ENCODE measurements around the gene ITPR1.
"Not testable (repeated sequence)": the region's sequence is repeated elsewhere in the genome, so short reads cannot be mapped to it uniquely, and the experiment has no call there.

ITPR1 gene

DNA sequence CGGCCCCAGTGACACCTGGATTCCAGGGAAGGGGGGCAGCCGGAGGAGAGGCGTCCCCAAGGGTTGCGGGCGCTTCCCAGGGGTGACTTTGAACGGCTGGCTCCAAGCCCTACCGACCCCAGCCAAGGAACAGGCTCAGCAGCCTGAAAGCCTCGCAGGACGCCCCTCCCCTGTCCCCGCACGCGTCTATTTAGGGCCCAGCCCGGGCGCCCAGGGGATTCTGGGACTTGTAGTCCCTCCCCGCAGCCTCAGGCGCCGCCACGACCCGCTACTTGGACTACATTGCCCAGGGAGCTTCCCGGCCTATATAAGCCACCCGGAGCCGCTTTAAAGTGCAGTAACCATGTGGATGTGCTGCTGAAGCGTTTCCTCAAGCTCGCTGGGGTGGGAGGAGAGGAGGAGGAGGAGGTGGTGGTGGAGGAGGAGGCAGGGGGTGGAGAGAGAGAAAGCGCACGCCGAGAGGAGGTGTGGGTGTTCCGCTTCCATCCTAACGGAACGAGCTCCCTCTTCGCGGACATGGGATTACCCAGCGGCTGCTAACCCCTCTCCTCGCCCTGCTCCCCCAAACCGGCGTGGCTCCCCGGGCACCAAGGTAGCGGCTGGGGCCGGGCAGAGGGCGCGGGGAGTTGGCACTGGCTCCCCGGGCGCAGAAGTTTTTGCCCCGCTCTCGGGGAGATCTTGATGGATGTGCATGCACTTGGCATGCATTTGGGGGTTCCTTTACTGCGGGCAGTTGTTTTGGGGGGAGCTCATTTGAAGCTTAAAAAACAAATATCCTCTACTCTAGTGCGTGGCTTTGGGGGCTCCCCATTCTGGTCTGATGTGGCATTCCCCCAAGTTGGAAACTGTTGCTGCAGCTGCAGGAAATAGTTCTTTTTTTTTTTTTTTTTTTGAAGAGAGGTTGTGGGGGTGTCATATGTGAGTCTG is at the start of gene ITPR1:
TSS of gene ITPR1 (plus strand) at position 335 of the 927 bp plus-strand sequence. CDS start 23,144 bp downstream, outside the sequence.
- DNase-seq: peak; percentile 96 to 98

DNA sequence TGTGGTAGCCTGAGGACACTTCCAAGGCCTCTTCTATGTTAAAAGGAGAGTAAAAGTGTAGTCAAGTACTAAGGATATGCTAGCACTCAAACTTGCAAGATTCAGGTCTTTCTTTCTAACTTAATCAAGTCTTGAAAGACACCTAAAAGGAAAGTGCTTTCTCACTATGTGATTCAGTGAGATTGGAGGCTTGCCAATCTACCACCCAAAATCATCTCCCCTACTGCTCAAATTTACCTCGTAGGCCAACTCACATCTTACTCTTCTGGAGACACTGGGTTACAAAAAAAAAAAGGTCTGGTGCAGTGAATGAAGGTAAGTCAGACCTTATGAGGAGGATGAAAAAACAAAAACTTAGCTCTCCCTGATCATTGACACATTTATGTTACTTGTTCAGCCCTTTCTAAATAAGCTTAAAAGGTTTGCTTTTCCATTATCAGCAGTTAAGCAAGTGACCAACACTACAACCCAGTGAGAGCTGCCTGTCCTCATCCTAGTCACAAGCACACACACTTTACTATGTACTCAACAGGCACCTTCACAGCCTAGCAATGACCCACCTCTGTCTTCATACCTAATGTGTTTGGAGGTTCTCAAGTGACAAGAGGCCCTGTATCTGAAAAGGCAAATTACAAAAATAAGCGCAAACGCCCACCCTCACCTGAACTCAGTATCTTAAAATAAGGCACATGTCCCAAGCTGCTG is 45.7 kb upstream of the ITPR1 start:
- DNase-seq: no peak

DNA sequence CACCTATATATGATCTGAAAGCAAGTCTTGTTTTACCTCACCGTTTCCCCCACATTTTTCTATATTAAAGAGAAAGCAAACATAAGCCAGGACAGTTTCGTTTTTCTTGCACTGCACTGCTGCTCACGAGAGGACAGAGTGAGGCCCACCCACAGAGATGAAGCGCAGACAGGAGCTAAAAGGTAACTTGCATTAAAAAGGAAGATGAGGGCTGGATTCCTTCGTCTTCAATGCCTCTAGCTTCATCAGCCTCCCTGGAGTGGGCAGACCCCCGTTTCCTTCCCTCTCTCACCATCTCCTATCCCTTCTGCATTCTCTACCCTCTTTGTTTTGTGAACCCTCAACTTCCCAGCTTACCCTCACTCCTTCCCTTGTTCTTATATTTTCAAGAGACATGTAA is 45.0 kb upstream of the ITPR1 start:
- no peak for DNase-seq

DNA sequence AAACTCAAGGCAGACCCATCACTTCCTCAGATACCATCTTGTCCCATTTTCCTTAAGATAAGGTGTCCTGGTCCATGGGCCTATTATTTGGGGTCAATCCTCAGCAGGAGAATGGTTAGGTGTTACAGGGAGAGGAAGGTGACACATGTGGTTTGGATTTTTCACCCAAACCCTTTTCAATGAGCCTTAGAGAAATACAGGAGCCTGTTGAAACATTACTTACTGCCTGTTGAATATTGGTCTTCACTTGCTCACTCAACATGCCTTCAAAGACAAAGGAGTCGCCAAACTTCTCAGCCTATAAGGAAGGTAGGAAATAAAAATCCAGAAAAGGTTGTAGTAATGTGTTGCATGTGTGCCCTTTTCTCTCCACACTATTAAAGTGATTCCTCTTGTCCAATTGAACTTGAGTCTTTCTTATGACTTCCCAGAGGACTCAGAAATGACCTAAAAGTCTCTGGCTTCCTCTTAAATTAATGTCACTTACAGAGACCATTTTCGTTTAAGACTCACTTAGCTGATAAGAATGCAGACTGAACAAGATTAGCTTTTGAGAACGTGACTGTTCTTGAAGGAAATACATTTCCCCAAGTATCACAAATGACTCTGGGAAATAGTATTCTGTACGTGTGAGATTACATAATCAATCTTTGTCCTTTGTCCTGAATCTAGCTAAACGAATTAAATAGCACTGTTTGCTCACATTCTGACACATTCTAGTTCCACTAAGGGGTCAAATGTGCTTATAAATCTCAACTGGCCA is 43.9 kb upstream of the ITPR1 start:
- DNase-seq: no peak

DNA sequence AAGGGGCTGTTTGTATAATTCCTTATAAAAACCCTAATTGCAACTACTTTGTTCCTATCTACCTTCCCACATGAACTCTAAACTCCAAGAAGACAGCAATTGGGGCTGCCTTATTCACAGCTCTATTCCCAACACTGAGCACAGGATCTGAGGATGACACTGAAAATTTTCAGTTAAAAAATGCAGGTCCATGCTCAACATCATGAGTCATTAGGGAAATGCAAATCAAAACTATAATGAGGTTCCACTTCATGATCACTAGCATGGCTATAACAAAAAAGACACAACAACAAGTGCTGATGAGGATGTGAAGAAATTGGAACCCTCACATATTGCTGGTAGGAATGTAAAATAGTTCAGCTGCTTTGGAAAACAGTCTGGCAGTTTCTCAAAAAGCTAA is 39.0 kb upstream of the ITPR1 start:
- DNase-seq: no peak

DNA sequence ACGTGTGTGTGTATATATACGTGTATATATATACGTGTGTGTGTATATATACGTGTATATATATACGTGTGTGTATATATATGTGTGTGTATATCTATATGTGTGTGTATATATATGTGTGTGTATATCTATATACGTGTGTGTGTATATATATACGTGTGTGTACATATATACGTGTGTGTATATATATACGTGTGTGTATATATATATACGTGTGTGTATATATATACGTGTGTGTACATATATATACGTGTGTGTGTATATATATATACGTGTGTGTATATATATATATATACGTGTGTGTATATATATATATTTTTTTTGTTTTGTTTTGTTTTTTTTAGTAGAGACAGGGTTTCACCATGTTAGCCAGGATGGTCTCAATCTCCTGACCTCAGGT is 36.4 kb upstream of the ITPR1 start:
- DNase-seq: not testable (repeated sequence)

DNA sequence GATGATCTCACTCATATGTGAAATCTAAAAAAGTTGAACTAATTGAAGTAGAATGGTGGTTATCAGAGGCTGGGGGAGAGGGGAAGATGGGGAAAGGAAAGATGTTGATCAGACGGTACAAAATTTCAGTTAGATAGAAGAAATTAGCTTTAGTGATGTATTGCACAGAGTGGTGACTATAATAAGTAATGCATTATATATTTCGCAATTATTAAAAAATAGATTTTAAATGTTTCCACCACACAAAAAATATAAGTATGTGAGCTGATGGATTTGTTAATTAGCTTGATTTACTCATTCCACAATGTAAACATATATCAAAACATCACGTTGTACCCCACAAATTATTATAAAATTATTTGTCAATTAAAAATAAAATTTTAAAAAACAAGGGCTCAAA is 34.2 kb upstream of the ITPR1 start:
- DNase-seq: no peak

DNA sequence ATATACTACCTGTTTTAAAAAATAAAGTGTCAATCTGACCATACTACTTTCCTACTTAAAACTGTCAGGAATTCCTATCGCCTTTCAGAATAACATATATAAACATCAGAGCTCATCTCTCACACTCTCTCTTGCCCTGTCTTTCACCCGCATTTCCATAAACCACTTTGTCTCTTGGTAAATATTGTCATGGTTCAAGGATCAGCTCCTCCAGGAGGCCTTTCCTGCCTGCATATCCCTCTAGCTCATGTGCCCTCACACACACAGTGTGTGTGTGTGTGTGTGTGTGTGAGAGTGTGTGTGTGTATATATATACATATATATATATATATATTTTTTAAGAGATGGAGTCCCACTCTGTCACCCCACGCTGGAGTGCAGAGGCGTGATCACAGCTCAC is 32.8 kb upstream of the ITPR1 start:
- DNase-seq: no peak

DNA sequence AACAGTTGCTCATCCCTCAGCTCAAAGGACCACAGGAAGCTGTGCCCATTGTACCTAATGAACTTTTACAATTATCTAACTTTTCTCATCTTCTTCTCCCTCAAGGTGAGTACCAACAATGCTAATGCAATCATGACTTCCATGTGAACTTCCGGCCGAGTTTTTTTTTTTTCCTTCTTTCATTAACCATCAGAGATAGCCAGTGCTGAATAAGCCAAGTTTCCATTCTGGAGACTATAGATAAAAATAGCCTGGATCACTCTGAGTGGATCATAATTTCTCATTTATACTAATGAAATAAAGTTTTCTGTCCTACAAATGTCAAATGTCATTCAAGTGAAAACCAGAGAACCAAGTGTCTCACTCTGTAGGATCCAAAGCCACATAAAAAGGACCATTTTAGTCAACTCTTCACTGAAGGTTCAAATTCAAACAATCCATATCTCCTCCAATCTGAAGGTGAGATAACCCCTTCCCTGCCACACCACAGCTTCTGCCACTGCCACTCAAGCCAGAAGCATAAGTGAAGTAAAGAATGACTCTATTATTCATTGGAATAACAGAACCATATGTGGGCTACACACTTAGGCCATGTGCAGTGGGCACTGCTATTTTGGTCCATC is 31.6 kb upstream of the ITPR1 start:
- no peak for DNase-seq

DNA sequence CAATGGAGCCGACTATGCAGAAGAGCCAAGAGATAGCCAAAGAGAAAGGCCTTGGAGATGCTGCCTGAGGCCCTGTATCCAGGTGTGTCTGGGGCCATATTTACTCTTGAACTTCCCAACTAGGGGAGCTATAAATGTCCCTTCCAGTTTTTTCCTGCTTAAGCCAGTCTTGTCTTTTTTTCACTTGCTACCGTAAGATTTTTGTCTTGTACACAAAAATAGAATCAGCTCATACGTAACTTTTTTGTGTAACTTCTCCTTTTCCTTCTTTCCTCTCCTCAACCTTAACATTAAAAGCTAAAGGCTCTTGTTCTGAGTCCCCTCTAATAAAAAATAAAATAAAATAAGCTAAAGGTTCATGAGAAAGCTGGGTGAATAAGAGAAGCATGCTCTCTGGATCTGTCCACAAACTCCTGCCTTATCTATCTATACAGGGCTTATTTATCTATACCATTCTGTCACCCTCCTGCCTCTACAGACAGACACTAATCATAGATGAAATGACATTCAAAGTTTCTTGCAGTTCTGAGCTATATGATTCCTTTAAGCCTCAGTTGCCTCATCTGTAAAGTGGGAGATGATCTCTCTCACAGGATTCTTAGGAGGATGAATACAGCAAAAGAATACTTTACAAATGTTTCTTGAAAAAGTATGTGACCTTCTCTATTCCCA is 30.6 kb upstream of the ITPR1 start:
- DNase-seq: no peak

DNA sequence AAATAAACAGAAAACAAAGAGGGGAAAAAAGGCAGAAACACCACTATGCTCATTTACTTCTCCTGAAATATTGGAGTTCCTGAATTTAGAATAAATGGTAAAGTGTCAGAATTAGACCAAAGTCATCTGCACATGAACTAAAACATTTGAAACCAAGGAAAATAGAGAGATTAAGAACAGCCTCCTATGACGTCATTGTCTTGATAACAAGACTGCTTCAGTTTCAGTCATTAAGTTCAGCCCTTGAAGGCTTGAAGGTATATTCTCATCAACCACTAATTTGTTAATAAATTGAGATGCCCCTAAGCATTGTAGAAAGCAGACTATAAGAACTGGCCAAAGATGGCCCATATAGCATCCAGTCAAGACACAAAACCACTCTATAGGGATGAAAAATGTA is 28.6 kb upstream of the ITPR1 start:
- no peak for DNase-seq

DNA sequence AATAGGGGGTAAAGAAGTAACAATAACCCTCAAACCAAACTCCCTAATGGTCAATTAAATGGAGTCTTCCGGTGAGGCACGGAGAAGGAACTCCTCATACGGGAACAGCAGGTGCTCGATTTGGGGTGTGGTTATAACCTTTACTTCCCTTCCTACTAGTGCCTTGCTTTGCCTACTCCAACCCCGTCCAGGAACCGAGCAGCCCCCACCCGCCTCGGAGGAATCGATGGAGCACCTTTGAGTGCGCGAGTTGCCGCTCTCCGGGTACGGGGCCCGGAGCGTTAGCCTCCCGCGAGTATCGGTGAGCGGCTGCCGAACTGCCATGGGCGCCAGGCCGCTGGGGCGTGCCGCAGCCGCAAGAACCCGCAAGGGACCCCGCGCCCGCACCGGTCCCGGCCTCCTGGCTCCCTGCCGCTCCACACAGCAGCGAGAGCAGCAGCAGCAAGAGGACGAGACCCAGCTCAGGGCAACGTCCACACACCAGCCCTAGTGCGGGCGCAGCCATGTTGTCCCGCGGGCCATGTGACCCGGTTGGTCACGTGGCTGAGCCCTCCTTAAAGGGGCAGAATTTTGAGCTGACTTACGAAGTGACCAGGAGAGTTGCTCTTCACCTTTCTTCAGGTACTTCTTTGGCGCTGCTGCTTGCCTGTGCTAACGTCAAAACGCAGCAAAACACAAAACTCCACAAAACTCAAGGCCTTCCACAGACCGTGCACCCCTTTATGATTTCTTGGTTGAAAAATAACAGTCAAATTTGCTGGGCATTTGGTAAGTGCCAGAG is 26.2 kb upstream of the ITPR1 start, which contains the start of gene SUMF1:
TSS of gene SUMF1 (minus strand) at position 529 of the 781 bp plus-strand sequence. CDS start at position 505, 24 bp downstream.
- DNase-seq: peak; percentile 35 to 79

DNA sequence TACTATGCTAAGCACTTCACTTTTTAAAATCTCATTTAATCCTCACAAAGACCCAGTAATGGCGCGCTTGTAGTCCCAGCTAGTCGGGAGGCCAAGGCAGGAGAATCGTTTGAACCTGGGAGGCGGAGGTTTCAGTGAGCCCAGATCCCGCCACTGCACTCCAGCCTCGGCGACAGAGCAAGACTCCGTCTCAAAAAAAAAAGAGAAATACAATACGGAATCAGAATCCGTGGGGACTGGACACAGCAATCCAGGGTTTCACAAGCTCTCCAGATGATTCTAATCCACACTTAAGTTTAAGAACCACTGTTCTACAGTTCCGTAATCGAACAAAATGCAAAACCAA is 25.7 kb upstream of the ITPR1 start:
- DNase-seq: no peak

DNA sequence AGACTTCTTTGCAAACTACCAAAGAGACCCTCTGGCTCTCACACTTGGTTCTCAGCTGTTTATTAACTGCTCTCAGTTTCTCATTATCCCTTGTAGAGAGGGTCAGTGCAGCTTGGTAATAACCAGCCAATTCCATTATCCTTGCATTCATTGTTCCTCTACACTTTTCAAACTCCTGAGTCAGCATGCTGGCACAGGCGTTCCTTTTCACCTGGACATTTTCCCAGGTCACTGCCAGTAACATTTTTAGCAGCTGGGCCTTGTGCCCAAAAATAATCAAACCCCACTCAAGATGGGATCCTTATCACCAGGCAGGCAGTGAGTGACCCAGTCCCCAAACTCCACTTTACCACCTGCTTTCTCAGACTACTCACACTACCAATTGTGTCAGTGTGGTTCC is 21.2 kb upstream of the ITPR1 start:
- no peak for DNase-seq

DNA sequence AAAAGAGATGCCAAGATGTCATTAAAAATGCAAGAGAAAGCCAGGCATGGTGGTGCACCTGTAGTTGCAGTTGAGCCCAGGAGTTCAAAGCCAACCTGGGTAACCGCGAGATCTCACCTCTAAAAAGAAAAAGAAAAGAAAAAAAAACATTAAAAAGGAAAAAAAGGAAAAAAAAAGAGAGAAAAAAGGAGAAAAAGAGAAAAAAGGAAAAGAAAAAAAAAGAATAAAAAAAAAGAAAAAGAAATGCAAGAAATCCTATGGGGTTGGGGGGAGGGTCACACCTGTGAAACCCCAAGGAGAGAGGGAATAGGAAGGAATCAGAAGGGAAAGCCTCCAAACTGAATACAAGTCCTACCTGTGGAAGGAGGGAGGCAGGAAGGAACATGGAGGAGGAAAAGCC is 20.8 kb upstream of the ITPR1 start:
- DNase-seq: no peak

DNA sequence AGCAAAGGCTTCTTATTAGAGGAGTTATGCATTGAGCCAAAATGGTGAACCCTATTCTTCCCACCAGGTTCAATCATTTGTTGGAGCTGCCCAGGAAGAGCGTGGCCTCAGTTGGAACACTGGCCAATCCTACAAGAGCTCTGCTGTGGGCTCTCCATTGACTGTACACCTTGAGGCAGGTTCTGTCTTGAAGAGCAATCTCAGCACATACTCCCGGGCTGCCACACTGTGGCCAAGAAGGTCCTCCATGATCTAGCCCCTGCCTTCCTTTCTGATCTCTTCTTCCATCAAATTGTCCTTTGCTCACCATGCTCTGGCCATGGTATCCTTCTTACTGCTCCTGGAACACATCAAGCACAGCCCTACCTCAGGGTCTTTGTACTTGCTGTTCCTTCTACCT is 20.4 kb upstream of the ITPR1 start:
- DNase-seq: no peak

DNA sequence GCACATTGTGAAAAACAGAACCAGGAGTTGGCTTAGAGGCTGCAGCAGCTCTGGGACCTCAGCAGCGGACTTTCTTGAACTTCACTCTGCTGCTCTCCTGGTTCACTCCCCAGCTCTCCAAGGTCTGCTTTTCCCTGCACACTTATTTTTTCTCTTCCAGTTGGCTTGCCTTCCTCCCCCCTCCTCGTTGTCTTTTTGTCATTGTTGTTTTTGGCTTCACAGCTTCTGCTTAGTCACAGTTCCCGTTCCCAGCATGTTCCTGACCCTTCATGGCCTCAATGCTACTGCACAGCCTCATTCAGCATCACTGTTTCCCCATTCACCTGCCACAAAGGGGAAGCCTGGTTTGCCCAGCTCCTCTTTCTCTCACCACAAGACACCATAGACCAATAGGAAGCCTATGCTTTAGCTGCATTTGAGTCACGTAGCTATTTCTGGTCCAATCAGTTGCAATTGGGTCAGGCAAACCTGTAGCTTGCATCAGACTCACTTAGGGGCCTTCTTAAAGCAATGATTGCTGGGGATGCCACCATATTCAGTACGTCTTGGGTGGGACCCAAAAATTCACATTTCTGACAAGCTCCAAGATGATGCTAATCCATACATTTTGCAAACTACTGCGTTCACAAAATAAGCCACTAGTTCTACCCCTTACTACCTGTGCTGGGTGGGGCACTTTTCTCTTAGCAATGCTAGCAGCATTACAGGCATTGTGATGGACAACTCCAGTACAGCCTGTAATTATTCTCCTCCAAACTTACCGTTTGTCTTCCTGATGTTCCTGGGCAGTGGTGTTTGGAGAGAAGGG is 18.3 kb upstream of the ITPR1 start:
- peak in 1 of 2 experiments; percentile 13 for DNase-seq

DNA sequence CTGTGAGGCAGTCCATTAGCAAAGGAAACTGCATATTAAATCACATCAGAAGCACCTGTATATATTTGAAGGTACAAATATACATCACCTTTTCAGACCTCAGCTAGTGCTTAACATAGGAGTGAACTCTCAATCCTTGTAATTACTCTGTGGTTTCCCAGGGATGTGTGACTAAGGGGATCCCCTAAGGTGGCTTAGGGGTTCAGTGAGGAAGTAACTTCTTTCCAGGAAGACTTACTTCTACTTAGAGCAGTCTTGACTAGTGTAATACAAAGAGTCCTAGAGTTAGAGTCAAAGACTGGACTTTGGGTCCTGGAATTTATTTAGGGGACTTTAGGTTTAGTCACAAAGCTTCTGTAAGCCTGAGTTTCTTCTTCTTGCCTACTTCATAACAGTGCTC is 17.3 kb upstream of the ITPR1 start:
- DNase-seq: no peak

DNA sequence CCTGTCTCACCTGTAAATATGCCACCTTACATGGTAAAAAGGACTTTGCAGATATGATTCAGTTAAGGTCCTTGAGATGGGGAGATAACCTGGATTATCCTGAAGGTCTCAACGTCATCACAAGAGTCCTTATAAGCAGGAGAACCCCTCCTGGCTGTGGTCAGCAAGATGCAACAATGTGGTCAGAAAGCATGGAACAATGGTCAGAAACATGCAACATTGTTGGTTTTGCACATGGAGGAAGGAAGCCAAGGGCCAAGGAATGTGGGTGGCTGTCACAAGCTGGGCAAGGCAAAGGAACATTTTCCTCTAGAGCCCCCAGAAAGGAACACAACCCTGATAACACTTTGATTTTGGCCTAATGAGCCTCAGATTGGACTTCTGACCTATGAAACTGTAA is 16.7 kb upstream of the ITPR1 start:
- no peak for DNase-seq

DNA sequence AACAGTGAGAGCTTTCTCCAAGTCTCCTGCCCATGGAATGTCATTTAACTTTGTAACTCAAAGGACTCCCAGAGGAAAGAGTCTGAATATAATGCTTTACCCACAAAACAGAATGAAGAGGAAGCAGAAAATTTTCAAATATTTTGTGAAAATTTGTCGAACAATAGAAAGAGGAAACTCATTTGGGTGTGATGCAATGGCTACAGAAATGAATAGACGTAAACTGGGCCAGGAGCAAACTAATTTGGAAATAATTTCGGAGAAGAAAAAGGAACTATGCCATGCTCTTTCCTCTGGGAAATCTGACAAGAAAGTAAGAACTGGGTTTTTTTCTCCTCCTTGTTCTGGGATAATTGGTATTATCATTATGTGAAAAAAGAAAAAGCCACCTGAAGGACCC is 14.9 kb upstream of the ITPR1 start:
- DNase-seq: no peak

DNA sequence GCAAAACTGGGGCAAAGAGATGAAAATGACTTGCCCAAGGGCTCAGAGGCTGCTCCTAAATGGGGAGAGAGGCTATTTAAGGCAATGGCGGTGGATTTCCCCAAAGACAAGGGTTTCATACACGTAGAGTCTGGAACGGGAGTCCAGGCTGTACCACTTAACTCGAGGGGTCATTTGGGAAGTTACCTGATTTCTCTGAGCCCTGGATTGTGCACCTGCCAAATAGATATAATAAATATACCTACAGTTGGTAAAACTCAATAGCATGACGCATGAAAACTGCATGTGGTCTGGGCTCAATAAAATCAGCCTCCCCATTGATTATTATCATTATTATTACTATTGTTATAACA is 1.3 kb upstream of the ITPR1 start:
- DNase-seq: no peak

Measured in SHP77 (cell line).